ENCODE data around the gene PIK3CA. TPM values are rescaled to one million over a fixed set of nuclear protein-coding genes. Genes with fewer than 3 reads are reported as not detected.

PIK3CA gene
- total RNA-seq, 1 experiment from 2014 or later: 19.8 TPM

- Histone ChIP-seq H3K4me3 (ENCODE audit: low read depth, low read length, poor library complexity, severe bottlenecking) (no peak overlapping the region), H3K27me3 (replicated peaks; ENCODE audit: insufficient read depth, low read depth, low read length, poor library complexity) (no peaks in the 10 kb centered on the region), H3K27ac (ENCODE audit: low read depth, low read length, poor library complexity, severe bottlenecking) (no peak overlapping the region), H3K9me3 (ENCODE audit: low read depth, low read length, poor library complexity, severe bottlenecking) (no peaks in the 10 kb centered on the region), H3K4me1 (ENCODE audit: insufficient read depth, low read length, poor library complexity, severe bottlenecking) (no peaks in the 10 kb centered on the region), H3K36me3 (ENCODE audit: insufficient read depth, low read length, poor library complexity, severe bottlenecking) (no peaks in the 10 kb centered on the region)
- no TSS peak for BruUV-seq (replicated peaks)
- DNase-seq (ENCODE audit: low spot score): no peak
- intact Hi-C loops (cut with micrococcal nuclease; ENCODE audit: unreplicated experiment): no loop called here
- ChIA-PET CTCF (no interaction called here), POLR2A (ENCODE audit: low non-redundant PET) (no interaction called here)
- TF ChIP-seq EZH2 (IDR thresholded peaks at IDR 0.05; ENCODE audit: borderline replicate concordance, low read depth, low read length, poor library complexity, severe bottlenecking) (no peak), CTCF (conservative IDR thresholded peaks at IDR 0.05; ENCODE audit: low read depth, low read length) (no peak)
Measured at GRCh38 chr3:179265875-179266274, 117.7 kb downstream of the PIK3CA start.

GRCh38 chr3:179266701-179267211, 118.6 kb downstream of the PIK3CA start:
- no peaks in the 10 kb centered on the region for H3K27me3 ChIP-seq (replicated peaks; ENCODE audit: insufficient read depth, low read depth, low read length, poor library complexity)
- no peaks in the 10 kb centered on the region for H3K4me1 ChIP-seq (ENCODE audit: insufficient read depth, low read length, poor library complexity, severe bottlenecking)
- no peak overlapping the region for H3K4me3 ChIP-seq (ENCODE audit: low read depth, low read length, poor library complexity, severe bottlenecking)
- BruUV-seq (replicated peaks): no TSS peak
- ChIA-PET CTCF (no interaction called here), POLR2A (ENCODE audit: low non-redundant PET) (interaction anchor here (0.6 kb wide), 1 partner anchor 9 kb away, joined by 8 read pairs; no protein-coding TSS in a partner anchor)
- no peak for TF ChIP-seq EZH2 (IDR thresholded peaks at IDR 0.05; ENCODE audit: borderline replicate concordance, low read depth, low read length, poor library complexity, severe bottlenecking)
- no peak for TF ChIP-seq CTCF (conservative IDR thresholded peaks at IDR 0.05; ENCODE audit: low read depth, low read length)
- intact Hi-C loops (cut with micrococcal nuclease; ENCODE audit: unreplicated experiment): no loop called here
- no peaks in the 10 kb centered on the region for H3K9me3 ChIP-seq (ENCODE audit: low read depth, low read length, poor library complexity, severe bottlenecking)
- H3K27ac ChIP-seq (ENCODE audit: low read depth, low read length, poor library complexity, severe bottlenecking): no peak overlapping the region
- H3K36me3 ChIP-seq (ENCODE audit: insufficient read depth, low read length, poor library complexity, severe bottlenecking): no peaks in the 10 kb centered on the region
- no peak for DNase-seq (ENCODE audit: low spot score)

GRCh38 chr3:179268400-179269051, 120.4 kb downstream of the PIK3CA start:
- no peak overlapping the region for H3K27ac ChIP-seq (ENCODE audit: low read depth, low read length, poor library complexity, severe bottlenecking)
- ChIA-PET CTCF (no interaction called here), POLR2A (ENCODE audit: low non-redundant PET) (no interaction called here)
- intact Hi-C loops (cut with micrococcal nuclease; ENCODE audit: unreplicated experiment): no loop called here
- H3K4me3 ChIP-seq (ENCODE audit: low read depth, low read length, poor library complexity, severe bottlenecking): no peak overlapping the region
- no peaks in the 10 kb centered on the region for H3K9me3 ChIP-seq (ENCODE audit: low read depth, low read length, poor library complexity, severe bottlenecking)
- H3K27me3 ChIP-seq (replicated peaks; ENCODE audit: insufficient read depth, low read depth, low read length, poor library complexity): no peaks in the 10 kb centered on the region
- no peak for DNase-seq (ENCODE audit: low spot score)
- H3K4me1 ChIP-seq (ENCODE audit: insufficient read depth, low read length, poor library complexity, severe bottlenecking): no peaks in the 10 kb centered on the region
- no peak for TF ChIP-seq EZH2 (IDR thresholded peaks at IDR 0.05; ENCODE audit: borderline replicate concordance, low read depth, low read length, poor library complexity, severe bottlenecking)
- no peak for TF ChIP-seq CTCF (conservative IDR thresholded peaks at IDR 0.05; ENCODE audit: low read depth, low read length)
- no peaks in the 10 kb centered on the region for H3K36me3 ChIP-seq (ENCODE audit: insufficient read depth, low read length, poor library complexity, severe bottlenecking)
- BruUV-seq (replicated peaks): no TSS peak

Data from A673 (cell line).